Lung (tissue), 12 donors: ENCODE results near the gene CCDC167. TPM values are rescaled to one million over a fixed set of nuclear protein-coding genes. Genes with fewer than 3 reads are reported as not detected.

Experiments used
- ATAC-seq: fragments of 200-7000 bp; cut with Tn5 transposase; one replicate; pipeline ENCODE4 v1.9.1; 2020; ENCODE audit warnings: moderate number of reproducible peaks; ENCODE audit not compliant: insufficient read depth, low FRiP score
- DNase-seq, 3 donors: peaks; one replicate each; pipeline ENCODE4 v3.0.0-alpha.2; 2013 to 2017
- H3K27ac ChIP-seq, 2 donors: one replicate each; pipeline ENCODE4 v1.5.1; 2013; ENCODE audit warnings: mild to moderate bottlenecking in 2 of 2, moderate library complexity in 2 of 2, control low read depth in 1 of 2, inconsistent platforms in 1 of 2, low read depth in 1 of 2, low read length in 1 of 2
- H3K27me3 ChIP-seq, 3 donors: one replicate each; pipeline ENCODE4 v1.5.1; 2013; ENCODE audit warnings: low read length in 2 of 3; ENCODE audit not compliant: control insufficient read depth in 3 of 3, insufficient read depth in 3 of 3
- H3K36me3 ChIP-seq, 4 donors: one replicate each; pipeline ENCODE4 v1.5.1; 2013; ENCODE audit warnings: low read length in 4 of 4, mild to moderate bottlenecking in 1 of 4, moderate library complexity in 1 of 4; ENCODE audit not compliant: control insufficient read depth in 4 of 4, insufficient read depth in 4 of 4
- H3K4me1 ChIP-seq, 5 donors: one replicate each; pipeline ENCODE4 v1.5.1; 2013; ENCODE audit warnings: low read length in 5 of 5, mild to moderate bottlenecking in 2 of 5, moderate library complexity in 1 of 5; ENCODE audit not compliant: control insufficient read depth in 5 of 5, insufficient read depth in 5 of 5
- H3K4me3 ChIP-seq: one replicate; pipeline ENCODE4 v1.5.1; 2013; ENCODE audit warnings: mild to moderate bottlenecking, control low read depth, moderate library complexity
- H3K9ac ChIP-seq, 2 donors: one replicate each; pipeline ENCODE4 v1.5.1; 2013; ENCODE audit warnings: low read length in 2 of 2, control low read depth in 1 of 2; ENCODE audit not compliant: insufficient read depth in 1 of 2
- H3K9me3 ChIP-seq, 4 donors: one replicate each; pipeline ENCODE4 v1.5.1; 2013; ENCODE audit warnings: low read length in 3 of 4, mild to moderate bottlenecking in 1 of 4, moderate library complexity in 1 of 4; ENCODE audit not compliant: control insufficient read depth in 4 of 4, insufficient read depth in 3 of 4
- WGBS, 2 donors: extraction: QIAGEN DNeasy Blood & Tissue Kit; methylation state at CpG; one replicate each; pipeline ENCODE4 v1.1.7; 2013; 5-methylcytosine and 5-hydroxymethylcytosine counted together
- polyA plus RNA-seq, 2 donors: library from polyadenylated mRNA; stranded (reverse); fragments of 200-250 nt; gene quantifications; one replicate each; pipeline ENCODE4 v1.2.1, GENCODE V29; 2013
- total RNA-seq, 2 donors: library from RNA; depleted of rRNA in 1 of 2; stranded (reverse); fragments of >200 nt in 1 of 2; gene quantifications; one replicate each; pipeline ENCODE4 v1.2.1, GENCODE V29; 2014 to 2021
- TF ChIP-seq, protein P1 (sequence below): IDR thresholded peaks from 2 replicates; pipeline ENCODE4 v1.5.1; 2012; ENCODE audit warnings: mild to moderate bottlenecking; ENCODE audit errors: control extremely low read depth, extremely low read depth
- donor health status: control.
- donor health status: control.
- donor health status: Bipolar disorder and iron deficiency.
- donor health status: healthy.
- donor health status: DM: yes; HTN: yes; CAD: no.

Gene CCDC167
- total and polyA plus RNA-seq, 4 donors = 13.4 to 54.6 (median 23.1) TPM

DNA sequence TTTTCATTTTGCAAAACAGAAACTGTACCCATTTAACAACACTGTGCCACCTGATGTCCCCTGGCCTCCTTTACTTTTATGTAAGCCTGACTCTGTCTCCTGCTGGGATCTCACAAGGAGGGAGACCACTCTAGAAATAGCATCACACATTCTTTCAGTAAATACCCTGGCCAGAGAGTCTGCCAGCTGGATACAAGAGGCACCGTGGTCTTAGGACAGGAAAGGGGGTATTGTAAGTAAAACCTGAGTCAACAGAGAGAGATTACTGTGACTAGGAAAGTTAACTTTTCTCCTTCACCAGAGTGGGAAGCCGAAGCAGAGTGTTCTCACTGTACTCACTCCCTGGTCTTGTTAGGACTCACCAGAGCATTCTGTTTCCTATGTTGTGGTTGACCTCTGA lies 38.9 kb downstream of the CCDC167 start:
- Histone ChIP-seq H3K9me3 (no peaks in the 10 kb centered on the region), H3K4me1 (no peaks in the 10 kb centered on the region), H3K27me3 (no peaks in the 10 kb centered on the region), H3K9ac (no peak overlapping the region), H3K4me3 (no peak overlapping the region), H3K36me3 (peaks cover 30 to 48% (median 40%) of the 10 kb centered on the region in 4 donors), H3K27ac (no peak overlapping the region)
- no peak for ATAC-seq
- 82 to 90% methylated on average over 2 of the region's 2 CpGs for WGBS, 2 donors
- TF ChIP-seq, protein P1, sequence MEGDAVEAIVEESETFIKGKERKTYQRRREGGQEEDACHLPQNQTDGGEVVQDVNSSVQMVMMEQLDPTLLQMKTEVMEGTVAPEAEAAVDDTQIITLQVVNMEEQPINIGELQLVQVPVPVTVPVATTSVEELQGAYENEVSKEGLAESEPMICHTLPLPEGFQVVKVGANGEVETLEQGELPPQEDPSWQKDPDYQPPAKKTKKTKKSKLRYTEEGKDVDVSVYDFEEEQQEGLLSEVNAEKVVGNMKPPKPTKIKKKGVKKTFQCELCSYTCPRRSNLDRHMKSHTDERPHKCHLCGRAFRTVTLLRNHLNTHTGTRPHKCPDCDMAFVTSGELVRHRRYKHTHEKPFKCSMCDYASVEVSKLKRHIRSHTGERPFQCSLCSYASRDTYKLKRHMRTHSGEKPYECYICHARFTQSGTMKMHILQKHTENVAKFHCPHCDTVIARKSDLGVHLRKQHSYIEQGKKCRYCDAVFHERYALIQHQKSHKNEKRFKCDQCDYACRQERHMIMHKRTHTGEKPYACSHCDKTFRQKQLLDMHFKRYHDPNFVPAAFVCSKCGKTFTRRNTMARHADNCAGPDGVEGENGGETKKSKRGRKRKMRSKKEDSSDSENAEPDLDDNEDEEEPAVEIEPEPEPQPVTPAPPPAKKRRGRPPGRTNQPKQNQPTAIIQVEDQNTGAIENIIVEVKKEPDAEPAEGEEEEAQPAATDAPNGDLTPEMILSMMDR = no peak
- DNase-seq = no peak

- 94% methylated on average over 5 of the region's 5 CpGs for WGBS, 2 donors
- TF ChIP-seq, protein P1 = no peak
- Histone ChIP-seq H3K27ac (no peak overlapping the region), H3K4me3 (no peak overlapping the region), H3K27me3 (no peaks in the 10 kb centered on the region), H3K4me1 (no peaks in the 10 kb centered on the region), H3K9me3 (no peaks in the 10 kb centered on the region), H3K9ac (no peak overlapping the region), H3K36me3 (peaks cover 34 to 49% (median 41%) of the 10 kb centered on the region in 4 donors)
- peak in 1 of 3 donors; percentile 22 for DNase-seq
- no peak for ATAC-seq
Measured at GRCh38 chr6:37459981-37460800, 39.5 kb downstream of the CCDC167 start.

GRCh38 chr6:37456816-37457560 lies 42.7 kb downstream of the CCDC167 start:
- TF ChIP-seq, protein P1 = no peak
- Histone ChIP-seq H3K9me3 (no peaks in the 10 kb centered on the region), H3K9ac (no peak overlapping the region), H3K4me3 (no peak overlapping the region), H3K27ac (no peak overlapping the region), H3K27me3 (no peaks in the 10 kb centered on the region), H3K4me1 (no peaks in the 10 kb centered on the region), H3K36me3 (peaks cover 28 to 48% (median 46%) of the 10 kb centered on the region in 4 donors)
- WGBS, 2 donors = 56 to 79% methylated on average over 6 of the region's 6 CpGs
- DNase-seq = no peak
- no peak for ATAC-seq
